HUES64 (cell line): ENCODE measurements around the gene ATG10. TPM values are rescaled to one million over a fixed set of nuclear protein-coding genes. Genes with fewer than 3 reads are reported as not detected.
"Not testable (repeated sequence)": the region's sequence is repeated elsewhere in the genome, so short reads cannot be mapped to it uniquely, and the experiment has no call there.

Experiments
- H3K27ac ChIP-seq: 2 replicates; pipeline ENCODE4 v1.7.0; 2013; ENCODE audit warnings: low read depth, low read length, inconsistent platforms
- H3K27me3 ChIP-seq: 2 replicates; pipeline ENCODE4 v1.6.1; 2013; ENCODE audit warnings: mild to moderate bottlenecking, low read length; ENCODE audit not compliant: insufficient read depth
- H3K36me3 ChIP-seq: 2 replicates; pipeline ENCODE4 v1.6.1; 2013; ENCODE audit warnings: mild to moderate bottlenecking, low read length; ENCODE audit not compliant: insufficient read depth
- H3K4me1 ChIP-seq: 2 replicates; pipeline ENCODE4 v1.6.1; 2013; ENCODE audit warnings: mild to moderate bottlenecking, low read length, moderate library complexity; ENCODE audit not compliant: insufficient read depth
- H3K4me3 ChIP-seq: 2 replicates; pipeline ENCODE4 v1.5.1; 2013; ENCODE audit warnings: mild to moderate bottlenecking, low read length, moderate library complexity
- H3K9ac ChIP-seq: 2 replicates; pipeline ENCODE4 v1.6.1; 2013; ENCODE audit warnings: mild to moderate bottlenecking, low read depth, low read length
- H3K9me3 ChIP-seq: 2 replicates; pipeline ENCODE4 v1.6.1; 2013; ENCODE audit warnings: low read depth, low read length; ENCODE audit not compliant: insufficient read depth
- WGBS: fragments of 150-250, 120-280 bp; methylation state at CpG from one replicate; pipeline ENCODE4 v1.1.7; 2013; ENCODE audit warnings: missing lambda C conversion rate; 5-methylcytosine and 5-hydroxymethylcytosine counted together
- polyA plus RNA-seq, 2 experiments: library from polyadenylated mRNA; stranded (reverse); fragments of 50-300 nt; gene quantifications; one replicate each; pipeline ENCODE4 v1.2.3, GENCODE V29; 2013

The ATG10 gene
- 9.4 TPM for polyA plus RNA-seq (2013, experiment 1 of 2)
- polyA plus RNA-seq (2013, experiment 2 of 2) = 12.9 TPM

DNA sequence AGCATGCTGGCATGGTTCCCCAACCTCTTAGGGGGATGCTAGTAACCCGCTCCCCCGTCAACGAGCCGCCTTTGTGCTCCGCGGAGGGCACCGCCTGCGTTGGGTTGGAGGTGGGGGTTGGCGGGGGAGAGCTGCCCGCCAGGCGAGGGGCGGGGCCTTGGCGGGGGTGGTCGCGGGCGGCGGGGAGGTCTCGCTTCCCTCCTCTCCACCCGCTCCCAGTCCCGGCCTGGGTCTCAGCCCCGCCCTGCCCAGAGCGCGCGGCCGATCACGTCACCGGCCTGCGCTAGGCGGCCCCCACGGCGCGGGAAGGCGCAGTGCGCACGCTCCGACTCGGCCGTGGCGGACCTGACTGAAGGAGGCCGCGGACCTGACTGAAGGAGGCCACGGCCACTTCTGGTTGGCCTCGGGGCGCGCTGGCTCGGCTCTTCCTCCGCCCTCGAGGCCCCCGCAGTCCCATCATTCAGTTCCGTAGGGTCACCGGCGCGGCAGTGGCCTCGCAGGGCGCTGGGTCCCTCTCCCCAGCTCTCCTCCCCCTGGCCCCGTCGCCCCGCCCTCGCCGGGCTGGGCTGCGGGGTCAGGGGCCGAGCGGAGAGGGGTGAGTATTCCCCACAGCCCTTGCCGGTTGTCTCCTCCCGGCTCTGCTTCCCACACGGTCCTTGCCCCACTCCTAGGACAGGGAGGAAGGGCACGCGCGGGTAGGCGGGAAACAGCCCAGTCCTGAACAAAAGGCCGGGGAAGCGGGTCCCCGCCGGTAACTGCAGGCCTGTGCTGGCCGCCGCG, at the start of gene ATG10:
Gene ATG10, plus strand, starts transcription at position 312 of the 780 bp plus-strand sequence. CDS start 15,548 bp downstream, outside the sequence.
- peaks cover 32% of the 10 kb centered on the region for H3K4me1 ChIP-seq
- H3K27ac ChIP-seq = peak within 1 kb of the TSS; percentile 98
- no peaks in the 10 kb centered on the region for H3K36me3 ChIP-seq
- no peaks in the 10 kb centered on the region for H3K27me3 ChIP-seq
- H3K9me3 ChIP-seq = no peaks in the 10 kb centered on the region
- peak within 1 kb of the TSS; percentile 97 for H3K9ac ChIP-seq
- WGBS = under 1% methylated on average over 77 of the region's 77 CpGs
- peak within 1 kb of the TSS; percentile 88 for H3K4me3 ChIP-seq

DNA sequence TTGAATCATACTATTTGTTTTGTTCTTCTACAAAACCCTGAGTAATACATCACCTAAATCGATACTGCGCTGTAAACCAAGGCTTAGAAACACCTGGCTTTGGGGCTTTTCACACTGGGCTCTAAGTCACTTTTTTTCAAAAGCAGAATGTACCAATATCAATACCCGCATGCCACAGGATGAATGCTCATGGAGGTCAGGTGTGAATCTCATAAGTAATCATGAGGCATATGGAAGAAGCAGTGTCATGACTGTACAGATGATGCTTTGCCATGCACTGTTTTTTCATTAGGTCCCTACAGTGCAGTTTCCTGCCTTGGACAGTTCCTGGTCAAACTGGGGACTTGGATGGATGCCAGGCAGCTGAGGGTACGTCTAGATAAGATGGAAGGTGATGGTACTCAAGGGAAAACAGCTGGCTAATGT, 49.0 kb upstream of the ATG10 start:
- Histone ChIP-seq H3K27me3 (no peaks in the 10 kb centered on the region), H3K4me1 (no peaks in the 10 kb centered on the region), H3K4me3 (no peak overlapping the region), H3K36me3 (no peaks in the 10 kb centered on the region), H3K27ac (no peak overlapping the region), H3K9me3 (no peaks in the 10 kb centered on the region), H3K9ac (no peak overlapping the region)
- WGBS = 90% methylated on average over 4 of the region's 4 CpGs

DNA sequence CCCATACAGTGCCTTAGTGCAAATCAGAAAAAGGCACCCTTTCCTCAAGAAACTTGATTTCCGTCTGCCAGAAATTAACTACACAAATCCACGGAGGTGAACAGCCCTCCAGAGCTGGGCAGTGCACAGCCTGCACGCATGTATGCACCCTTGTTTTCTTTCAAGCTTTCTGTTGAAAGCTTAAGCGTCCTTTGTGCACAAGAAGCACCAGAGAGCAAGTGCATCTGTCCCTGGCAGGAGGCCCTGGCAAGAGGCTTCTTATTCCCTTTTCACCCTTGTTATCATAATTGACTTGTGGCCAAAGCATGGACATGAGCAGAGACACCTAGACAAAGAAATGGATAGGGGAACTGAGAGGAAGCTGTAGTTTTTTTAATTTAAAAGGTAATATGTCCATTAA, 47.4 kb upstream of the ATG10 start:
- Histone ChIP-seq H3K27ac (no peak overlapping the region), H3K27me3 (no peaks in the 10 kb centered on the region), H3K4me1 (no peaks in the 10 kb centered on the region), H3K36me3 (no peaks in the 10 kb centered on the region), H3K9me3 (no peaks in the 10 kb centered on the region), H3K4me3 (no peak overlapping the region), H3K9ac (no peak overlapping the region)
- 90% methylated on average over 4 of the region's 4 CpGs for WGBS

DNA sequence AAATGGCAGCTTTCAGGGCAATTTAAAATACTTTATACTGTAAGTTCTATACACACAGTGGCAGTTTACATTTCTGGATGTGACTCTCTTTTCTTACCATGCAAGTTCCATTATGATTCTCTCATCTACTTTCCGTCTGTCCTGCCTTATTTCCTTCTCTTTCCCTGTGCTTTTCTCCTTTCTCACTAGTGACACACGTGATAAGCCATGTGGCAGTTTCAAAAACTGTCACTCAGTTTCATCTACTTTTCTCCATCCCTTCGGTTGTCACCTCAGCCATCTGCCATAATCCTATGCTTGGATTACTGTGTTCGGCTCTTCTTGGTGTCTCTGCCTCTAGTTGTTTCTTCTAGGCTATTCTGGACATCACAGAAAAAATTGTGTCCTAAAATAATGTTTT, 46.8 kb upstream of the ATG10 start:
- 90% methylated on average over 4 of the region's 4 CpGs for WGBS
- Histone ChIP-seq H3K27me3 (no peaks in the 10 kb centered on the region), H3K27ac (no peak overlapping the region), H3K9me3 (no peaks in the 10 kb centered on the region), H3K4me3 (no peak overlapping the region), H3K36me3 (no peaks in the 10 kb centered on the region), H3K4me1 (no peaks in the 10 kb centered on the region), H3K9ac (no peak overlapping the region)

DNA sequence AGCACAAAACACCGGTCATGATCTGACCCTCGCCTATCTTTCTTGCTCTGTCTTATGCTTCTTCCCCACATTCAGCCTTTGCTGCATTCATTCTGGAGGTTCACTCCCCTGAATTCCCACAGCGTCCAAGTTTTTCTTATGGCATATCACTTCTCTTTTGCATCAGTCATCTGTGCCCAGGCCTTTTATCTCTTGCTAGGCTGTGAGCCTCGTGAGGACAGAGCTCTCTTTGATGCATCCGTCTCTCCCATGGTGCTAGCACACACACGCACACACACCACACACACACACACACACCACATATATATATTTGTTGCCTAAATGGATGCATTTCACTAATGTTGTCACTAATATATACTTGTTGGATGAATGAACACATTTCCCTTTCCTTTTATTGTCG, 45.8 kb upstream of the ATG10 start:
- Histone ChIP-seq H3K4me1 (no peaks in the 10 kb centered on the region), H3K9ac (no peak overlapping the region), H3K4me3 (no peak overlapping the region), H3K27me3 (no peaks in the 10 kb centered on the region), H3K36me3 (no peaks in the 10 kb centered on the region), H3K27ac (no peak overlapping the region), H3K9me3 (no peaks in the 10 kb centered on the region)
- WGBS = 90% methylated on average over 6 of the region's 7 CpGs

DNA sequence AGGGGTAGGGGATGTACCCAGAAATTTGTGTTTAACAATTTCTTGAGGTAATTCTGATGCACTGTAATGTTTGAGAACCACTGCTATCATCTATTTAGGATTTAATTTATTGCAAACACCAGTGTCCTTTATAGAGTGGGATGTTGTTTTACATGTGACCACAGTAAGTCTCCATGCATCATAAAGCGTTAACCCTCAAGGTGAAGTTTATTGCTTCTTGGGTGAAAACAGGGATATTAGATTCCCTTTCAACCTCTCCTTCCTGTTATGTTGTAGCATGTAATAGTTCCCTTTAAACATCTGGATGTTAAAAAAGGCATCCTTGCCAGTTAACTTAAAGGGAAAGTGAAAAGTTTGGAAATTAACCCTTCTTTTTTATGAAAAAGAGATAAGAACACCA, 35.8 kb upstream of the ATG10 start:
- Histone ChIP-seq H3K36me3 (no peaks in the 10 kb centered on the region), H3K27ac (no peak overlapping the region), H3K4me3 (no peak overlapping the region), H3K9me3 (peaks cover 3% of the 10 kb centered on the region), H3K27me3 (no peaks in the 10 kb centered on the region), H3K4me1 (no peaks in the 10 kb centered on the region), H3K9ac (no peak overlapping the region)
- WGBS = 75% methylated on average over 1 of the region's 1 CpG

DNA sequence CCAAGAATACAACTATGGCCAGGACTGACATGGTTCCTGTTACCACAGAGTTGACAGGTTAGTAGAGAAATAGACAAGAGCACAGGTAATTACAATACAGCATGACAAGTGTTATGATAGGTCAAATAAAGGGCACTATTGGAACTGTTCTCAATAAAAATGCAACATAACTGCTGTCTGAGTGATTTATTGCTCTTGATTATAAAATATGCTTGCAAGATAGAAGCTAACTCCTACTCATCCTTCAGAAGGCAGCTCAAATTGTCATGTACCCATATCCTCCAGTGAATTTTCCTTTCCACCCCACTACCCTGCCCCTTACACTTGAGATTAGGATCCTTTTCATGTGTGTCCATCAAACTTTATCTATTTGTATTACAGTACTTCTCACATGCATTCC, 35.1 kb upstream of the ATG10 start:
- H3K27me3 ChIP-seq = no peaks in the 10 kb centered on the region
- H3K36me3 ChIP-seq = no peaks in the 10 kb centered on the region
- no peaks in the 10 kb centered on the region for H3K4me1 ChIP-seq
- H3K9me3 ChIP-seq = peaks cover 8% of the 10 kb centered on the region
- no peak overlapping the region for H3K27ac ChIP-seq
- H3K9ac ChIP-seq = no peak overlapping the region
- H3K4me3 ChIP-seq = no peak overlapping the region

DNA sequence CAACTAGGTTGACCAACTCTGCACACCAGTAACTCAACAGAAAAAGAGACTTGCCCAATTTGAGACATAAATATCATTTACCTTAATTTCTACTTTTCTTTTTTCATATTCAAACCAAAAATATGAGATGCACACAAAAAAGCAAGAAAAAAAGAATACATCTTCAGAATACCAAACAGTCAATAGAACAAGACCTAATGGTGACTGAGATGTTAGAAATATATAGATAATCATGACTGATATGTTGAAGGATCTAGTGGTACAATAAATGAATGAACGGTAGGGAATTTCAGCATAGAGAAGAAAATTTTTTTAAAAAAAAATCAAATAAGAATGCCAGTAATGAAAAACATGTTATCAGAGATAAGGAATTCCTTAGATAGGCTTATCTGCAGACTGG, 29.1 kb upstream of the ATG10 start:
- peaks cover 26% of the 10 kb centered on the region for H3K9me3 ChIP-seq
- no peak overlapping the region for H3K9ac ChIP-seq
- no peaks in the 10 kb centered on the region for H3K36me3 ChIP-seq
- no peaks in the 10 kb centered on the region for H3K27me3 ChIP-seq
- no peaks in the 10 kb centered on the region for H3K4me1 ChIP-seq
- no peak overlapping the region for H3K27ac ChIP-seq
- WGBS = no CpG with 5 or more reads among the region's 1 CpG
- no peak overlapping the region for H3K4me3 ChIP-seq

DNA sequence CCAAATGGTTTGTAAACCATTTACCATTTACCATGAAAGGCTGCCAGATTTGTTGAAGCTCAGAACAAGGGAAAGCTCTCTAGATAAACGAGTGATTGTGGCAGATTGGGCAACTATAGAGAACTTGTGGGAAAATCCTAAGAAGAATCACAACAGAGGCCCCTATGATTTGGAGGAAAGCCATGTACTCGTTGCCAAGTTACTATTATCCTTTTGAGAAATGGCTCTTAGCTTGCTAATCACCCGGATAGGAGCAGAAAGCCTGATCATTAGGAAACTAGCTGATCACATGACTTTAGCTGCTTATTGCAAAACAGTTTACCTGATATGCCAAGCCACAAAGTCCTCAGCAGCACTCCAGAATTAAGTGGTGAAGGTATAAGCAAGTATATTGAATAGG, 23.5 kb upstream of the ATG10 start:
- Histone ChIP-seq H3K4me1 (peaks cover 7% of the 10 kb centered on the region), H3K9ac (no peak overlapping the region), H3K9me3 (peaks cover 4% of the 10 kb centered on the region), H3K4me3 (no peak overlapping the region), H3K27me3 (no peaks in the 10 kb centered on the region), H3K36me3 (no peaks in the 10 kb centered on the region), H3K27ac (no peak overlapping the region)
- WGBS = 92% methylated on average over 3 of the region's 3 CpGs

DNA sequence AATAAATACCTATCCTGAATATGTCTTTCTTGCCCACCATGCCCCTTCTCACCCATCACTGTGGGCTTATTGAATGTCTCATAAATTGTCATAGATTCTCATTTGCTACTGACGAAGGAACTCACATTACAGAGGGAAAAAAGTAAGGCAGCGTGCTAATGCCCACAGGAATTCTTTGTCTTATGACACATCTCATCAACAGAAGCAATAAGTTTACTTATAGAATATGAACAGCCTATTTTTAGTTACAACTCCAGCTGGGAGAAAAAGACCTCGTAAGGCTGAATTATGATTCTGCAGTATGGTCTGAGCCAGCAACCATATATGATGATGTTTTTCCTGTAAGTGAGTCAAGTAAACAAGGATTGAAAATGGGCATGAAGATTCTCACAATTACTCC, 22.4 kb upstream of the ATG10 start:
- no peaks in the 10 kb centered on the region for H3K36me3 ChIP-seq
- H3K27ac ChIP-seq = no peak overlapping the region
- H3K4me3 ChIP-seq = no peak overlapping the region
- H3K9ac ChIP-seq = no peak overlapping the region
- H3K9me3 ChIP-seq = no peaks in the 10 kb centered on the region
- no peaks in the 10 kb centered on the region for H3K27me3 ChIP-seq
- H3K4me1 ChIP-seq = peaks cover 7% of the 10 kb centered on the region
- WGBS = 96% methylated on average over 3 of the region's 3 CpGs

DNA sequence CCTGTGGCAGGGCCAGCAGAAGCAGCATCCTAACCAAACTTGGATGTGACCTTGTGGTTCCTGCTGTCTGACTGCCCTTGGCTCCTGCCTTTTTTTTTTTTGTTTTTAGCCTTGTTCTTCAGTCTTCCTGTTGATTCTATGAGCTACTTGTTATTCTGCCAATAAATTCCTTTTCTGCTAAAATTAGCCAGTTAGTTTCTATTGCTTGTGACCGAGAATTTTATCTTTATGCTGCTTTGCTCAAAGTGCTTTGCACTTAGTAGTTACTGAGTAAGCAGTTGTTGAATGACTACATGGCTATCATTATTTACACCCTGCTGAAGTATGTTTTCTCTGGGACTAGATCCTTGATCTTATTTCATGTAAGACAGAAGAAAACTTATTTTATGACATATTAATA, 20.8 kb upstream of the ATG10 start:
- no peak overlapping the region for H3K4me3 ChIP-seq
- no peak overlapping the region for H3K9ac ChIP-seq
- H3K9me3 ChIP-seq = no peaks in the 10 kb centered on the region
- no peak overlapping the region for H3K27ac ChIP-seq
- H3K36me3 ChIP-seq = no peaks in the 10 kb centered on the region
- H3K27me3 ChIP-seq = no peaks in the 10 kb centered on the region
- 90% methylated on average over 1 of the region's 1 CpG for WGBS
- H3K4me1 ChIP-seq = peaks cover 7% of the 10 kb centered on the region

DNA sequence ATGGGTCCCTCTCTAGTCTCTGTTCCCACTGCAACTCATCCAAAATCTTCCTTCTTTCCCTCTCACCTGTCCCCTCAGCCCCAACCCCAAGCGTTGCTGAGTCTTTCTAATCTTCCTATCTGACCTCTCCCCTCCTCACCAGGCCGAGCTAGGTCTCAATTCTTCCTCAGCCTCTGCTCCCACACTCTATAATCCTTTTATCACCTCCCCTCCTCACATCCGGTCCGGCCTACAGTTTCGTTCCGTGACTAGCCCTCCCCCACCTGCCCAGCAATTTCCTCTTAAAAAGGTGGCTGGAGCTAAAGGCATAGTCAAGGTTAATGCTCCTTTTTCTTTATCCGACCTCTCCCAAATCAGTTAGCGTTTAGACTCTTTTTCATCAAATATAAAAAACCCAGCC, 17.0 kb upstream of the ATG10 start:
- WGBS = 46% methylated on average over 8 of the region's 8 CpGs
- not testable (repeated sequence) for H3K36me3 ChIP-seq, H3K4me1 ChIP-seq, H3K4me3 ChIP-seq, H3K9me3 ChIP-seq, H3K27me3 ChIP-seq, H3K9ac ChIP-seq, H3K27ac ChIP-seq
